Cardiac muscle cell (in vitro differentiated cells and primary cell): ENCODE data around the gene CASP7. TPM values are rescaled to one million over a fixed set of nuclear protein-coding genes. Genes with fewer than 3 reads are reported as not detected.

ENCODE experiments used
- DNase-seq, 2 donors: peaks; one replicate each; pipeline versions ENCODE4 v3.0.0 to v3.0.0-alpha.2; 2010 to 2017; ENCODE audit warnings: low read depth in 1 of 2, low spot score in 1 of 2
- H3K27ac ChIP-seq: fragments of 200-600 bp; sonication (generic); 2 replicates; pipeline ENCODE4 v1.5.1; 2016
- H3K27me3 ChIP-seq: fragments of 200-600 bp; sonication (generic); 2 replicates; pipeline ENCODE4 v1.6.0; 2016; ENCODE audit warnings: control low read depth
- H3K36me3 ChIP-seq: fragments of 200-600 bp; sonication (generic); 2 replicates; pipeline ENCODE4 v1.5.1; 2016; ENCODE audit warnings: control low read depth
- H3K4me1 ChIP-seq: fragments of 200-600 bp; sonication (generic); 2 replicates; pipeline ENCODE4 v1.8.1; 2017; ENCODE audit warnings: low read depth, mild to moderate bottlenecking, mixed run types
- H3K4me3 ChIP-seq: fragments of 200-600 bp; sonication (generic); 2 replicates; pipeline ENCODE4 v1.5.1; 2016; ENCODE audit warnings: mild to moderate bottlenecking
- H3K9me3 ChIP-seq: fragments of 200-600 bp; sonication (generic); 2 replicates; pipeline ENCODE4 v1.5.1; 2017; ENCODE audit warnings: low read depth, mild to moderate bottlenecking, control low read depth
- polyA plus RNA-seq: library from polyadenylated mRNA; unstranded; fragments of >200 nt; fragmentation: Nextera tagmentation; extraction: Ambion mirVana; gene quantifications from 2 replicates; pipeline ENCODE4 v1.2.1, GENCODE V29; 2016
- total RNA-seq: library from RNA; depleted of rRNA; stranded (reverse); fragments of >200 nt; gene quantifications from 2 replicates; pipeline ENCODE4 v1.2.3, GENCODE V29; 2016
- TF ChIP-seq, protein P1 (sequence below): IDR thresholded peaks from 2 replicates; pipeline ENCODE4 v1.5.1; 2012; ENCODE audit warnings: low read depth, mild to moderate bottlenecking, low read length

The CASP7 gene
- total and polyA plus RNA-seq, 2 experiments from 2014 or later: 3.3 to 7.8 TPM

DNA sequence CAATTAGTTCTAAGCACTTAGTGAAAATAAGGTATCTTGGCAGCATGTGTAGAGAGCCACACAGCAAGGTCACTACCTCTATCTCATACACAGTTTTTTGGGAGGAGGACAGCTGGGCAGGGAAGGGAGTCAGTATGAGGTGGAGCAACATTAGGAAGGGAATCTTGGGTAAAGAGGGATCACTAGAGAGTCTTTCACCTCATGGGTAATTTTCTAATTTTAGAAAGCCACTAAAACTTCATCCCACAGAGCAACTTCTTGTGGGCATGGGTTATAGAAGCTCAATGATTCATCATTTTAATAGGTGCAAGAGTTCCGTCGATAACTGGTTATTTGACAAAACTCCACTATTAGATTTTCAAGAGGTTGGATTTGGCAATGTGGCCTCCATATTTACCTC, 18.4 kb upstream of the CASP7 start:
- TF ChIP-seq, protein P1, sequence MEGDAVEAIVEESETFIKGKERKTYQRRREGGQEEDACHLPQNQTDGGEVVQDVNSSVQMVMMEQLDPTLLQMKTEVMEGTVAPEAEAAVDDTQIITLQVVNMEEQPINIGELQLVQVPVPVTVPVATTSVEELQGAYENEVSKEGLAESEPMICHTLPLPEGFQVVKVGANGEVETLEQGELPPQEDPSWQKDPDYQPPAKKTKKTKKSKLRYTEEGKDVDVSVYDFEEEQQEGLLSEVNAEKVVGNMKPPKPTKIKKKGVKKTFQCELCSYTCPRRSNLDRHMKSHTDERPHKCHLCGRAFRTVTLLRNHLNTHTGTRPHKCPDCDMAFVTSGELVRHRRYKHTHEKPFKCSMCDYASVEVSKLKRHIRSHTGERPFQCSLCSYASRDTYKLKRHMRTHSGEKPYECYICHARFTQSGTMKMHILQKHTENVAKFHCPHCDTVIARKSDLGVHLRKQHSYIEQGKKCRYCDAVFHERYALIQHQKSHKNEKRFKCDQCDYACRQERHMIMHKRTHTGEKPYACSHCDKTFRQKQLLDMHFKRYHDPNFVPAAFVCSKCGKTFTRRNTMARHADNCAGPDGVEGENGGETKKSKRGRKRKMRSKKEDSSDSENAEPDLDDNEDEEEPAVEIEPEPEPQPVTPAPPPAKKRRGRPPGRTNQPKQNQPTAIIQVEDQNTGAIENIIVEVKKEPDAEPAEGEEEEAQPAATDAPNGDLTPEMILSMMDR: no peak
- no peaks in the 10 kb centered on the region for H3K9me3 ChIP-seq

DNA sequence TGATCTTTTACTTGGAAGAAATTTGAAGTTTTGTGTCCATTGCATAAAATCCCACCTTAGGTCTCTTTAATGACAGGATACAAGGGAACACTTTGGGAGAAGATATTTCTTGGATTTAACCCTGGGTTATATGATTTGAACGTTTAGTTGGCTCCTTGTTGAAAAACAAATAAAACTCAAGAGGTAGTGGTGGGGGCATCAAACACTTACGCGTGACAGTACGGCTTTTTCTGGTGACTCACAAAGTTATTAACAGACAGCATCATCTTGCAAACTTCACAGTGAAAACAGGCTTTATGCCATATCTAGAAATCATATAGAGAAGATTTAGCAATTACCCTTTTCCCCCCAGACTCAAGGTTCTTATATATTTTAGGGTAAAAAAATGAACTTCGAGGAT, 16.6 kb upstream of the CASP7 start:
- H3K36me3 ChIP-seq: no peaks in the 10 kb centered on the region
- no peak overlapping the region for H3K4me3 ChIP-seq
- H3K27me3 ChIP-seq: no peaks in the 10 kb centered on the region
- no peak overlapping the region for H3K27ac ChIP-seq
- H3K9me3 ChIP-seq: no peaks in the 10 kb centered on the region
- peaks cover 4% of the 10 kb centered on the region for H3K4me1 ChIP-seq
- TF ChIP-seq, protein P1: no peak
- DNase-seq: no peak

More for the DNA sequence above, 18.4 kb upstream of the CASP7 start:
- Histone ChIP-seq H3K27ac (no peak overlapping the region), H3K4me1 (peaks cover 4% of the 10 kb centered on the region), H3K4me3 (no peak overlapping the region), H3K36me3 (no peaks in the 10 kb centered on the region), H3K27me3 (no peaks in the 10 kb centered on the region)
- DNase-seq: no peak

DNA sequence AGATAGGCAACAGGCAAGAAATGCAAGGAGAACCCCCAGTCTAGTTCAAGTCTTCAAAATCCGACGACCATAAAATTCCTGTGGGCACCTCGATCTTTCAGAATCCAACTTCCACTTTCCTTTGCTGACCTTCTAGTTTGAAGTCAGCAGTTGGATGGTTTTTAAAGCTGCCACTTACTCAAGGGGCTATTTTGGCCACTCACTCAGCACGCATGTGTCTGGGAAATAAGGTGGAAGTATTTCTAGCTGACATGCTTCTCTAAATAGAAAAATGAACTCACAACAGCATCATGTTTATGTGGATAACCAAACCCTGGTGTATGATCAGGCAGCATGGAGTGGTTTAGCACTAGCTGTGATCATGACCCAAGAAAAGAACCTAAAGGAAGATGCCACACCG, 15.8 kb upstream of the CASP7 start, which contains the start of gene NRAP:
Gene NRAP (minus strand): TSS at position 134 of the 400 bp plus-strand sequence. CDS start 159 bp downstream, outside the sequence.
- Histone ChIP-seq H3K36me3 (no peaks in the 10 kb centered on the region), H3K4me1 (peaks cover 4% of the 10 kb centered on the region), H3K9me3 (no peaks in the 10 kb centered on the region), H3K27ac (no peak within 1 kb of the TSS), H3K27me3 (no peaks in the 10 kb centered on the region), H3K4me3 (no peak within 1 kb of the TSS)
- DNase-seq: no peak
- TF ChIP-seq, protein P1: no peak

DNA sequence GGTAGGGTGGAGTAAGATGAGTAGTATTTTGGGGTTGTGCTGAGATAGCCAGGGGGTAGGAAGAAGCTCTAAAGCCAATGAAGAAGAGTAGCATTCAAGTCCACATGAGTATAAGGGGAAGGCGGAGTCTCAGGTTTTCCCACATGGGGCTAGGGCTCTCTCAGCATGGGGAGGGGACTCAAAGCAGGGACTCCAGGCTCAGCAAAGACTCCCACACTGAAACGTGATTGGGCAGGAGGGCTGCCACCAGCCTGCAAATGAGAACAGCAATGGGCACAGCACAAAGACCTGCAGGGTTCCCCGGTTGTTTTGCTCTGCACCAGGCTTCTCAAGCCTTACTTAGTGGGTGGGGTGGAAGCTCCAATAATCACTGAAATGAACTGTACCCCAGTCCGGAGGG, 14.4 kb upstream of the CASP7 start:
- Histone ChIP-seq H3K9me3 (no peaks in the 10 kb centered on the region), H3K36me3 (no peaks in the 10 kb centered on the region), H3K27me3 (no peaks in the 10 kb centered on the region), H3K4me1 (peaks cover 4% of the 10 kb centered on the region), H3K27ac (no peak overlapping the region), H3K4me3 (no peak overlapping the region)
- no peak for DNase-seq
- TF ChIP-seq, protein P1: no peak

DNA sequence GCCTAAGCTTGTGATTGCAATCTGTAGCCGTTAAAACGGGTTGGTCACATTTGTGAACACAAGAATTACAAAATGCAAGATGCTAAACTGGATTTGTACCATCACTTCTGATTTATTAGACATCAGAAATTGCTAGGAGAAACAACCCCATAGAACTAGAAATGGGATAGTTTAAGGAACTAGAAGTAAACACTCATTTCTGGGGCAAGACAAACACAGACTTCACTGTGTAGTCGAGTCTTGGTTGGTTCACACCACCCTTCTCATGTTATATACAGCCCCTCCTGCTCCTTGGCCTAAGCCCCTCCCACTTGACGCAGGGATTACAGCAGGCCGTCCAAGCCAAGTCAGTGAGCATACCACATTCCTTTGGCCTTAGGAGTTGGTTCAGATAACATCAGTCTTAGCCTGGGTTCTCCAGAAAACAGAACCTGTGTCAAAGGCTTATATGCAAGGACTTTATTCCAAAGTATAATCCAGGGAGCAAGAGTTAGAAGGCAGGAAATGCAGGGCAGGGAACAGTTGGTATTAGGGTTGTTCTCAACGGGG, 13.8 kb upstream of the CASP7 start:
- Histone ChIP-seq H3K36me3 (no peaks in the 10 kb centered on the region), H3K4me3 (no peak overlapping the region), H3K27ac (no peak overlapping the region), H3K4me1 (peaks cover 4% of the 10 kb centered on the region), H3K9me3 (no peaks in the 10 kb centered on the region), H3K27me3 (no peaks in the 10 kb centered on the region)
- TF ChIP-seq, protein P1: no peak
- DNase-seq: peak in 1 of 2 donors; percentile 86
